Uterus (tissue), 2 donors: ENCODE data around the gene VSIG8.

Experiments
- POLR2A ChIP-seq, 2 donors: fragments of 450-650 bp; IDR thresholded peaks; one replicate each; pipeline ENCODE4 v1.6.1; 2016; ENCODE audit warnings: antibody characterized with exemption in 2 of 2, mild to moderate bottlenecking in 1 of 2, moderate library complexity in 1 of 2
- TF ChIP-seq, protein P1 (sequence below), 4 experiments: fragments of 200-600 bp in 2 of 4; fragments of 450-650 bp in 2 of 4; sonication (generic) in 2 of 4; IDR thresholded peaks; one replicate each; pipeline ENCODE4 v1.5.1; 2016 to 2019; ENCODE audit warnings: antibody characterized with exemption in 4 of 4, mild to moderate bottlenecking in 2 of 4, moderate library complexity in 1 of 4

DNA sequence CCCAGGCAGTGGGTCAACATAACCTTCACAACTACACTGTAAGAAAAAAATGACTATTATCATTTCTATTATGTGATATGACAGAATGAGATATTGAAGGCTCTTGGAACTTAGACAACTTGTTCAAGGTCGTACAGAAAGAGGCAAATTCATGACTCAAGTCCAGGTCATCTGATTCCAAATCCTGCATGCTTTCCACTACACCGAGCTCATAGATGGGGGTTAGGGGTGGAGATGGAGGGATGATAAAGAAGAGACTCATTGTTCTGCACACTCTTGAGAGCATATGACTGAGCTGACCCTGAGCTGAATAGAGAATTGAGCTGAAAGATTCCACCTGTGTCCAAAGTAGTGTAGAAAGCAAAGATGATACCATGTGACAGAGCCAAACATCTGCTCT is 57.5 kb downstream of the VSIG8 start:
- TF ChIP-seq POLR2A (IDR thresholded peaks at IDR 0.05) = no peak
- TF ChIP-seq, protein P1, sequence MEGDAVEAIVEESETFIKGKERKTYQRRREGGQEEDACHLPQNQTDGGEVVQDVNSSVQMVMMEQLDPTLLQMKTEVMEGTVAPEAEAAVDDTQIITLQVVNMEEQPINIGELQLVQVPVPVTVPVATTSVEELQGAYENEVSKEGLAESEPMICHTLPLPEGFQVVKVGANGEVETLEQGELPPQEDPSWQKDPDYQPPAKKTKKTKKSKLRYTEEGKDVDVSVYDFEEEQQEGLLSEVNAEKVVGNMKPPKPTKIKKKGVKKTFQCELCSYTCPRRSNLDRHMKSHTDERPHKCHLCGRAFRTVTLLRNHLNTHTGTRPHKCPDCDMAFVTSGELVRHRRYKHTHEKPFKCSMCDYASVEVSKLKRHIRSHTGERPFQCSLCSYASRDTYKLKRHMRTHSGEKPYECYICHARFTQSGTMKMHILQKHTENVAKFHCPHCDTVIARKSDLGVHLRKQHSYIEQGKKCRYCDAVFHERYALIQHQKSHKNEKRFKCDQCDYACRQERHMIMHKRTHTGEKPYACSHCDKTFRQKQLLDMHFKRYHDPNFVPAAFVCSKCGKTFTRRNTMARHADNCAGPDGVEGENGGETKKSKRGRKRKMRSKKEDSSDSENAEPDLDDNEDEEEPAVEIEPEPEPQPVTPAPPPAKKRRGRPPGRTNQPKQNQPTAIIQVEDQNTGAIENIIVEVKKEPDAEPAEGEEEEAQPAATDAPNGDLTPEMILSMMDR (IDR thresholded peaks at IDR 0.05) = no peak
